ACHN (cell line): ENCODE data around the gene TCF15.
A peak's percentile ranks its signal among the peaks of the same experiment; 100 is the strongest.

Source experiments
- DNase-seq: peaks from one replicate; pipeline ENCODE4 v3.0.0-alpha.2; 2015
- in situ Hi-C: cut with HindIII; loops from 2 replicates; pipeline ENCODE4 v1.10.0; 2017; ENCODE audit warnings: low sequenced_read_pairs, low pct_ligation_motif_present, low pct_unique_long_range_greater_than_20kb

Gene TCF15, protein sequence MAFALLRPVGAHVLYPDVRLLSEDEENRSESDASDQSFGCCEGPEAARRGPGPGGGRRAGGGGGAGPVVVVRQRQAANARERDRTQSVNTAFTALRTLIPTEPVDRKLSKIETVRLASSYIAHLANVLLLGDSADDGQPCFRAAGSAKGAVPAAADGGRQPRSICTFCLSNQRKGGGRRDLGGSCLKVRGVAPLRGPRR

DNA sequence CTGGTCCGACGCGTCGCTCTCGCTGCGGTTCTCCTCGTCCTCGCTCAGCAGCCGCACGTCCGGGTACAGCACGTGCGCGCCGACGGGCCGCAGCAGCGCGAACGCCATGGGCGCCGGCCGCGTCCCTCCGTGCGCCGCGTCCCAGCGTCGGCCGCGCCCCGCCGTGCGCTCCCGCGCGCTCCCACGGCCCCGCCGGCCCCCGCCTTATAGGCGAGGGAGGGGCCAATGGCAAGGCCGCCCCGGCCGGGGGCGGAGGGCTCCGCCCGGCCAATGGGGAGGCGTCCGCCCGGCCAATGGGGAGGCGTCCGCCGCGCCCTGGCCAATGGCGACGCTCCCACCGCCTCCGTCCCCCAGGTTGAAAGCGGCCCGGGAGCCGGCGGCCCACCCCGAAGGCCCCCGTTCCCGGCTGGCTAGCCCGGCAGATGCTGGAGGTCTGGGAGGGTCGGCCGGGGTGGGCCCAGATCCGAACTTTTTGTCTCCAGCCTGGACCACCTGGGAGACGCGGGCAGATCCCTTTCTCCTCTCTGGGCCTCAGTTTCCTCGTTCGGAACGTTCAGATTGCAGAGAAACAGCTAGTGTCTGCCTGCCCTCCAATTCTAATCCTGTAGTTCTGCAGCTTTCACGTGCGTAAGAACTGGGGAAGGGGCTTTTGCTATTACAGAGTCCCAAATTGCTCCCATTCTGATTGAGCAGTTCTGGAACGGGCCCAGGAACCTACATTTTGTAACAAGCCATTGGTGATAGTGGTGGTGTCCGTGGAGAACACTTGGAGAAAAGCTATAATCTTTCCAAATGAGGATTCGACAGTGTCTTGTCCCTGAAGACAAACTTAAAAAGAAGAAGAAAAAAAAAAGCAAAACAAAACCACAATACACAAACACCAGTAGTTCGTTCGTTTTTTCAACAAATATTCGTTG, at the start of gene TCF15:
TSS of gene TCF15 (minus strand) at position 180 of the 917 bp plus-strand sequence. CDS start at position 108, 72 bp downstream.
- in situ Hi-C loops, result no loop called here
- no peak for DNase-seq

DNA sequence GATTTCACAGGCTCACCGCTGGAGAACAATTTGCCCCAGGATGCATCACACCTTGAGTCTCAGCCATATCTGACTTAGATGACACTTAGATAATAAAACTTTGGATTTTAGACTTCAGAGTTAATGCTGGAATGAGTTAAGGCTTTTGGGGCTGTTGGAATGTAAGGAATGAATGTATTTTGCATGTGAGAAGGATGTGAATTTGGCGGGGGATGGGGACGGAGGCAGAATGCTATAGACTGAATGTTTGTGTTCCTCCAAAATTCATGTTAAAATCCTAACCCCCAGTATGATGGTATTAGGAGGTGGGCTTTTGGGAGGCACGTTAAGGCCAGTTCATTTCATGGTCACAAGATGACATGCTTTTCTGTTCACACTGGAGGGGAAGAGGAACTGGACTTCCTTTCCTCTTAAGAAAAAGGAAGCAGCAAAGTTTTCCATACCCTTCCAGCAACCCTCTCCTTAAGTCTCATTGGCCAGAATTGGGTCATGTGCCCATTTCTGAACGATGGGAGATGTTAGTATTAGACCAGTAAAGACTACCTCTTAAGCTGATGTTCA, 48.7 kb upstream of the TCF15 start:
- in situ Hi-C loops, result no loop called here
- DNase-seq, result no peak

- in situ Hi-C loops, result no loop called here
These were observed 48.1 kb upstream of the TCF15 start for GRCh38 chr20:658202-658601.

DNA sequence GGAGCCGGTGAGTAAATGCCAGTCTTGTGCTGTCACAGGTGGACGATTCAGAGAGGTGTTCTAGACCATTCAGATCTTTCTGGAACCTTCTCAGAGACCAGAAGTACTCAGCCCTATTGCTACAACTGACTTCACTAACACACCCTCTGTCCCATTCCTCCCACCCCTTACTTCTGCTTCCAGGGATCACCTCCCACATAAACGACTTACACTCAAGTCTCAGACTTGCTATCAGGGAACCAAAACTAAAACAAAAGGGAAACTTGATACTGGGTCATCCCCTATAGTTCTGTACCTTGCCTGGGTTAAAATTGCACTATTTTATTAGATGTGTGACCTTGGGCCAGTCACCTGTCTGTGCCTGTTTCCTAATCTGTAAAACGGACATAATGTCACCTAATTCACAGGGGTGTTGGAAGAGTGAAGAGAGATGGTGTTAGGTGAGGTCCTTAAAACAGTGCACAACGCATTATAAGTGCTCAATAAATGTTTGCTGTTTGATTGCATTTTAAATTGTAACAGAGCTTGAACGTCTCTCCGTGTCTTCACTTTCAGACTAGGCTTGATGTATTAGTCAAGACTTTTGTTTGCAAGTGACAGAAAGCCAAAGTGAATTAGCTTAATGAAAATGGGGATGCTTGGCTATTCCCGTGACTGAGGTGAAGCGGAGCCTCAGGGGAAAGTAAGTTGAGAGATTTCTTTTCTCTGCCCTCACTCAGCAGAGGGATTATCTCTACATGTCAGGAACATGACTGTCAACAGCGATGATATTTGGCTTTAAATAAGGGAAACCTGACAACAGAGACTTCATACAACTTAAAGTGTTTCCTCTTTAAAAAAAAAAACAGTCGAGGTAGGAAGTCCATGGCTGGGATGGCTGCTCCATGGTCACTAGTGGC, 45.9 kb upstream of the TCF15 start:
- in situ Hi-C loops, result no loop called here
- no peak for DNase-seq

More at GRCh38 chr20:658202-658601, 48.1 kb upstream of the TCF15 start:
- no peak for DNase-seq

GRCh38 chr20:654417-654750, 44.3 kb upstream of the TCF15 start:
- in situ Hi-C loops, result no loop called here
- DNase-seq, result no peak

DNA sequence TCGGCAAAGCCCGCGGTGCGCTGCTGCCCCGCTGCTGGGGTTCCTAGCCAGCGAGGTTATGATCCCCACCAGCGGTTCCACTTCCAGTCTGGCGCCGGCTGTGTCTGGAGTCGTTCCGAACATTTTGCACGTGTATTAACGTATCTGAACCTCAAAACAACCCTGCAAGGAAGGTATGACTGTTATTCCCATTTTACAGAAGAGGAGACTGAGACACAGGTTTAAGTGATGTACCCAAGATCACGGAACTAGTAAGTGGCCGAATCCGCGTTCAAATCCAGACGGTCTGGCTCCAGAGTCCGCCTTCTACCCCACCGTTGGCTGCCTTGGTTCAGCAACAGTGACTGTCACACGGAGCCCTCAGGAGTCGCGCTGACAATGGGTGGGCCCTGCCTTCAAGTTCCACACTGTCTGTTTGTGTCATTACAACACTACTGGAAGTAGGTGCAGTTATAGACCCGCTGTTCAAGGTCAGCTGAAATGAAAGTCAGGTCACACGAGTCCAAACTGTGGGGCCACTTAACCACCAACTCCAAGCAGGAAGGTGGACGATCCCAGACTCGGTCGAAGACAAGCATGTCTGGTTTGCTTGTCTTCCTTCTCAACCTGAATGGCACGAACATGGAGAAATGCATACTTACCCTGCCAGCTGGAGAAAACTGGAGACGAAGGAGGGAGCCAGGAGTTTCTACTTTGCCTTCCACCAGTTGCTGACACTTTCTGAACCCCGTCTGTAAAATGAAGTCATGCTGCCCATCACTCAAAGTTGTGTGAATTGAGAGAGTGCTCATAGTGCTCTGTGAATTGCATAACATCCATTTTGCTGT, 43.7 kb upstream of the TCF15 start:
- DNase-seq, result no peak
- in situ Hi-C loops, result no loop called here

DNA sequence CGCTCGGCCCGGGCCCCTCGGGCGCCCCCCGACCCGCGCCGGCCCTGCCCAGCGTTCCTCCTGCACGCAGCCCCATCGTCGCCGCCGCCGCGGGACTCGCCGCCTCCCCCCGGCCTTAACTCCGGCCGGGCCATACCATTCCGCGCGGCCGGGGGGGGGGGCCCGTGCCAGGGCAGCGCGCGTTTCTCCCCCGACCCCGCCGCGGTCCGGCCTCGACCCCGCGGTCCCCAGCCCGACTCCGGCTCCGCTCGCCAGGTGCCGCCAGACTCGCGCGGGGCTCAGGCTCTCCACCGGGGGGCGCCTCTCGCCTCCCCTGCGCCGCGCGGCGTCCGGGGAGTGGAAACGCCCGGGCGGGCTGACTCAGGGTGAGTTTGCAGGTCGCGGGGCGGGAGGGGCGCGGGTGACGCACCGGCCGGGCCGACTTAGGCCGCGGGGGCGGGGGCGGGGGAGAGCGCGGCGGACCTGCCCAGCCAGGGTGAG, 43.0 kb upstream of the TCF15 start, which contains the start of gene SRXN1:
TSS of gene SRXN1 (minus strand) at position 91 of the 480 bp plus-strand sequence. CDS start at position 76, 15 bp downstream.
- peak; percentile 91 for DNase-seq
- in situ Hi-C loops, result no loop called here

DNA sequence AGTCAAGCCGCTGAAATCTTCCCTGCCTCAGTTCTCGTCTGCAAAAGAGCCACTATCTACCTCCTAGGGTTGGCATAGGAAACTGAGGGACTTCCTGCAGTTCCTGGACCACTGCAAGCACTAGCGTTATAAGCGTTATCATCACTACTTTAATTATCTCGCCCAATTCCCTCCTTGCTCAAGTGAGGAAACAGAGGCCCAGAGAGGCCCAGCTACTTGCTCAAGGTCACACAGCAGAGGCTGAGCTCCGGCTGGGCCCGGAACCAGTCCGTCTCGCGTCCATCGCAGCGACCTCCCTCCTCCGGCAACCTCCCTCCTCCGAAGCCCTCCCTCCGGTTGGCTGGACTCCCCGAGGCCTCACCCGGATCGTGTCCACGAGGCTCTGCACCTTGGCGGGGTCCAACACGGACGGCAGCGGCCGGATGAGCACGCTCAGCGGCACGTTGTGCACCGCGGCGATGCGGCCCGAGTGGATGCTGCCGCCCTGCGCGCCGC, 42.6 kb upstream of the TCF15 start:
- in situ Hi-C loops, result no loop called here
- DNase-seq, result peak; percentile 51

DNA sequence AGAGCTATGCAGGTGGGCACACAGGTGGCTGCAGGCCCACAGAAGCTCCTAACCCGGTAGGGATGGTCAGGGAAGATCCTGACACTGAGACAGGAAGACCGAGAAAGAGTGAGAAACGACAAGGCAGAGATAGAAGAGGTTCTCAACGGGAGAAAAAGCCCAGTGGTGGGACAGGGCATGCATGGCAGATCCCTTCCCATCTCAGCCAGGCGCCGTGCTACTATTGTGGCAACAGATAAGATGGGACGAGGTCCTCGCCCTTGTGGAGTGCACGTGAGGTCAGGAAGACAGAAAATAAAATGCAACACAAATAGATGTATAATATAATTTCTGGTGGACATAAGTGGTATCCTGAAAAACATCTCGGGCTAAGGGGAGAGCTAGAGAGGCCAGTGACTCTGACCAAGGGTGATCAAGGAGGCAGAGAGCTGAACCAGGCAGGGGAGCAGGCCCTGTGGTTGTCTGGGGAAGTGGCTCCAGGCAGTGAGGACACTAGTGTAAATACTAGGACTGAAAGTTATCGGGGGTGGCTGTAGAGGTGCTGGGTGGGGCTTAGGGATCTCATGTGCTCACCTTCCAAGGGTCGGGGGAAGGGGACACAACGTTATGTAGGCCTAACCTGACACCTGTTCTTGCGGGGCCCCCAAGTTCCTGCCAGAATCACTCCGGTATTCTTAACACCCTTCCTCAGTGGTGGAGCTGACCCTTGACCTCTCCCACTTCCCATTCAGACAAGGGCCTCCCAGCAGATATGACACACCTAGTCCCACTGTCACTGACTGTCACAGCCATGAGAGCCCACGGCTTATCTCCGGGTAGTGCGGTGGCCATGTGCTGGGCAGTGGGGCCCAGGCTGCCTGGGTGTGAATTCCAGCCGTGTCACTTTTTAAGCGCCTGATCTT, 41.9 kb upstream of the TCF15 start:
- DNase-seq, result no peak
- in situ Hi-C loops, result no loop called here

DNA sequence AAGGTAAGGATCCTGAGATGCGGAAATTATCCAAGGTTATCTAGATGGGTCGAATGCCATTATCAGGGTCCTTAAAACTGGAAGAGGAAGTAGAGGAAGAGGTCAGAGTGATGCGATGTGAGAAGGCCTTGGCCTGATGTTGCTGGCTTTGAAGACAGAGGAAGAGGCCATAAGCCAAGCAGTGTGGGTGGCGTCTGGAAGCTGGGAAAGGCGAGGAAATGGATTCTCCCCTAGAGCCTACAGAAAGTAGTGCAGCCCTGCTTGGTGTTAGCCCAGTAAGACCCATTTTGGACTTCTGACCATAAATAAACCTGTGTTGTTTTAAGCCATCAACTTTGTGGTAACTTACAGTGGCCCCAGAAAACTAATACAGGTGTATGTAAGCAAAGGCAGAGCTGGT, 40.8 kb upstream of the TCF15 start:
- no peak for DNase-seq
- in situ Hi-C loops, result no loop called here

DNA sequence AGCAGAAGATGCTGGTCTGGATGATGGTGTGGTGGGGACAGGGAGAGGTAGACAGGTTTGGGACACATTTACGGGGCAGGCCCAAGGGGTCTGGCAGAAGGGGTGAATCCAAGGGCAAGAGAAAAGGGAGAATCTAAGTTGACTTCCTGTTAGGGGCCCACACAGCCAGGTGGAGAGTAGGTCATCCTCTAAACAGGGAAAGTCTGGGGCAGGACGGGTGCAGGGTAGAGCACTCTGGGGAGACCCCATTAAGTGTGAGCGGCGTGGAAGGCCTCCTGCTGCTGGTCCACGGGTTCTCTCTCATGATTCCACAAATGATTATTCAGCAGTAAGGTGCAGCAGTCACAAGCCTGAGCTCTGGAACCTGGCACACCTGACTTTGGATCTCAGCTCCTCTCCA, 40.2 kb upstream of the TCF15 start:
- no peak for DNase-seq
- in situ Hi-C loops, result no loop called here

DNA sequence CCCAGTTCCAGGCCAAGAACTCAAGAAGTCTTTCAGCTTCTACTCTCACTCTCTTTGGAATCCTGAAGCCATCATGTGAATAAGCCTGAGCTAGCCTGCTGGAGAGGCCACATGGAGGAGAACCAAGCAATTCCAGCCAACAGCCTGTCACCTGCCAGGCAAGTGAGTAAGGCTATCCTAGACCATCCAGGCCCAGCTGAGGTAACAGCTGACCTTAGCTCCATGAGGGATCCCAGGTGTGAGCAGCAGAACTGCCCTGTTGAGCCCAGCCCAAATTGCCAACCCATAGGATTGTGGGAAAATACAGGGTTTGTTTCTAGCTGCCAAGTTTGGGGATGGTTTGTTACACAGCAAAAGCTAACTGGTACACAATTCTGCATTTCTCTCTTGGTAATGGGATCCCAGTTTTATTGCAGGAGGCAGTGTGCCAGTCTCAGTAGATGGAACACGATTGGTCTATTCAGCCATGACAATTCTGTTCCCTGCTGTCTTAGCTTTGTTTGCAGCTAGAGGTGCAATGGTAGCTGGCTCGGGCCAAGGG, 37.4 kb upstream of the TCF15 start:
- in situ Hi-C loops, result no loop called here
- no peak for DNase-seq

GRCh38 chr20:646868-647233, 36.7 kb upstream of the TCF15 start:
- in situ Hi-C loops, result no loop called here
- DNase-seq, result no peak

- in situ Hi-C loops, result no loop called here
These were observed 36.2 kb upstream of the TCF15 start for GRCh38 chr20:646107-646867.

DNA sequence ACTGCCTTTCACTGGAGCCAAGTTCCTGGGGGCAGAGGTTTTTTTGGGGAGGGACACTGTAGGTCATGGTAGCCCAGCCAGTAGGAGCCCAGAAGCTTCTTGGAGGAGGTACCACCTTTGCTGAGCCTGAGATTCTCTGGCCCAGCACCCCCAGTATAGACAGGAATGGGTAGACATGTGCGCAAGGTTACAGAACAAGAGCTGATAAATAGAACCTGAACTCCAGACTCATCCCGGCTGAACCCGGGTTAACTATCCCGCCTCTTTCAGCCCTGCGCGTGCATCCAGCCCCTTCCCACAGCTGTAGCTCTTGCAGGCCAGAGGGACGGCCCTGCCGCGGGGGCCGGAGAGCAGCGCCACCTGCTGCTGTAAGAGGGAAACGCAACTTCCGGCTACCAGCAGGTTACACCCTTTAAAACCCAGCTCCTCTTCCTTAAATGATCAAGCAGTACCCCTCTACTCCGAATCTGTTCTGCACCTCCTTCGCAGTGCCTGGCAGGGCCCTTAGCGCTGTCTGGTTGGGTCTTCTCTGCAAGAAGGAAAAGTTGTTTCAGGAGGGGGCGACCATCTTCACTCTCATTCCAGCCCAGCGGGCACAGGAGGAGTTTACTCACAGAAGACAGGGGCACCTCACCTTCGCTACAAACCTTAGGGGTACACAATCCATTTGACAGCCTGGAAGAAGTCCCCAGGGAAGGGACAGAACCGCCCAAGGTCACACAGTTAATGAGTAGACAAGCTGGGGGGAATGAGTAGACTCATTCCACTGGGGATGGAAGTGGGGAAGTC, 35.4 kb upstream of the TCF15 start:
- DNase-seq, result peak; percentile 66
- in situ Hi-C loops, result no loop called here

More at GRCh38 chr20:646107-646867, 36.2 kb upstream of the TCF15 start:
- DNase-seq, result no peak
